PC-3 (cell line): ENCODE results near the gene MYLK4.

Experiments
- CTCF ChIP-seq: fragments of 300-600 bp; sonication (generic); conservative IDR thresholded peaks from 2 replicates; pipeline ENCODE4 v1.5.1; 2017; ENCODE audit warnings: antibody characterized with exemption, low read depth, mild to moderate bottlenecking, low read length
- EZH2 ChIP-seq: fragments of 300-600 bp; sonication (generic); IDR thresholded peaks from one replicate; pipeline ENCODE4 v1.6.1; 2017; ENCODE audit warnings: antibody characterized with exemption, mild to moderate bottlenecking, low read length; ENCODE audit not compliant: unreplicated experiment

- TF ChIP-seq CTCF = no peak
- TF ChIP-seq EZH2 = no peak
Observed at GRCh38 chr6:2752477-2753109, 1.9 kb upstream of the MYLK4 start.
